Measurements from ENCODE around the gene NCAM1. TPM values are rescaled to one million over a fixed set of nuclear protein-coding genes. Genes with fewer than 3 reads are reported as not detected.

NCAM1 gene
- total and polyA plus RNA-seq, 2 donors (not counting 3 experiments of a cell fraction or from before 2014, with no cell fraction given): 0.03 TPM; not detected in 1

DNA sequence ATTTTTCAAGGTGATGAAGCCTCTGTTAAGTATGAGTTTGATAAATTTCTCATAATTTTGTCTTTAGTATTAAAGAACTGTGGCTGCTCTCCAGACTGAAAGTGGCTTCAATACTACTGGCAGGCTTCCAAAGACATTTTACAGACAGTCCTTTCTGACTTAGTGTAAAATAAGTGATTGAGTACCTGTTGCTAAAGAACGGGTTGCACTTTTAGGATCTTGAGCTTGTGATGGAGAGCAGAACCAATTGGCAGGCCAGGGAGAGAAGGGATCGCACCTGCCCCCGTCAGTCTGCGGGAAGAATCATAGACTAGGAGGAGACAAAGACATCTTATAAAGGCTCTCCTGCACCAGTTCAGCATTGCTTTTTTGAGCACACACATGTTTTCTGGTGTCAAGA, 4.4 kb downstream of the NCAM1 start:
- DNase-seq (ENCODE audit: low read depth, low spot score) (no peak), FAIRE-seq (no peak)
- H3K36me3 ChIP-seq (ENCODE audit: control insufficient read depth in 2 of 2, extremely low read depth in 1 of 2, insufficient read depth in 2 of 2, low read length in 2 of 2): no peaks in the 10 kb centered on the region
- H4K20me1 ChIP-seq (replicated peaks; ENCODE audit: control insufficient read depth, extremely low read depth, insufficient read depth, low read length): no peaks in the 10 kb centered on the region
- H2AFZ ChIP-seq (ENCODE audit: low read depth, low read length): no peak overlapping the region
- intact Hi-C loops (cut with micrococcal nuclease): loop anchor here (10.0 kb wide), 1 partner anchor 381 kb away; no protein-coding TSS in a partner anchor
- no TSS peak for BruUV-seq (replicated peaks)
- no peak for TF ChIP-seq POLR2AphosphoS5 (IDR thresholded peaks at IDR 0.05; ENCODE audit: insufficient read depth, low read depth, low read length)
- TF ChIP-seq, protein P1, sequence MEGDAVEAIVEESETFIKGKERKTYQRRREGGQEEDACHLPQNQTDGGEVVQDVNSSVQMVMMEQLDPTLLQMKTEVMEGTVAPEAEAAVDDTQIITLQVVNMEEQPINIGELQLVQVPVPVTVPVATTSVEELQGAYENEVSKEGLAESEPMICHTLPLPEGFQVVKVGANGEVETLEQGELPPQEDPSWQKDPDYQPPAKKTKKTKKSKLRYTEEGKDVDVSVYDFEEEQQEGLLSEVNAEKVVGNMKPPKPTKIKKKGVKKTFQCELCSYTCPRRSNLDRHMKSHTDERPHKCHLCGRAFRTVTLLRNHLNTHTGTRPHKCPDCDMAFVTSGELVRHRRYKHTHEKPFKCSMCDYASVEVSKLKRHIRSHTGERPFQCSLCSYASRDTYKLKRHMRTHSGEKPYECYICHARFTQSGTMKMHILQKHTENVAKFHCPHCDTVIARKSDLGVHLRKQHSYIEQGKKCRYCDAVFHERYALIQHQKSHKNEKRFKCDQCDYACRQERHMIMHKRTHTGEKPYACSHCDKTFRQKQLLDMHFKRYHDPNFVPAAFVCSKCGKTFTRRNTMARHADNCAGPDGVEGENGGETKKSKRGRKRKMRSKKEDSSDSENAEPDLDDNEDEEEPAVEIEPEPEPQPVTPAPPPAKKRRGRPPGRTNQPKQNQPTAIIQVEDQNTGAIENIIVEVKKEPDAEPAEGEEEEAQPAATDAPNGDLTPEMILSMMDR (IDR thresholded peaks at IDR 0.05; ENCODE audit: extremely low read depth in 1 of 2, insufficient read depth in 1 of 2, low read depth in 1 of 2, low read length in 2 of 2): no peak
- no peak for TF ChIP-seq JUN (IDR thresholded peaks at IDR 0.05; ENCODE audit: borderline replicate concordance, insufficient read depth, insufficient read length, low read depth)
- TF ChIP-seq GATA2 (IDR thresholded peaks at IDR 0.05; ENCODE audit: insufficient read depth, insufficient read length, low read depth, low read length): no peak
- no peak for TF ChIP-seq EZH2 (IDR thresholded peaks at IDR 0.05; ENCODE audit: borderline replicate concordance, low read depth, low read length, severe bottlenecking)
- TF ChIP-seq, protein P2, sequence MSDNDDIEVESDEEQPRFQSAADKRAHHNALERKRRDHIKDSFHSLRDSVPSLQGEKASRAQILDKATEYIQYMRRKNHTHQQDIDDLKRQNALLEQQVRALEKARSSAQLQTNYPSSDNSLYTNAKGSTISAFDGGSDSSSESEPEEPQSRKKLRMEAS (IDR thresholded peaks at IDR 0.05; ENCODE audit: insufficient read depth, insufficient read length): no peak
- no peak for TF ChIP-seq POLR2A (IDR thresholded peaks at IDR 0.05; ENCODE audit: low read depth, low read length)
- no peak for TF ChIP-seq FOS (IDR thresholded peaks at IDR 0.05; ENCODE audit: borderline replicate concordance, insufficient read depth, low read length)
- no peak for TF ChIP-seq MYC (IDR thresholded peaks at IDR 0.05; ENCODE audit: low read depth, low read length)
- ChIA-PET CTCF (no interaction called here), POLR2A (no interaction called here)
- H3K9me3 ChIP-seq (replicated peaks; ENCODE audit: control insufficient read depth, insufficient read depth, low read length): no peaks in the 10 kb centered on the region
- no peak overlapping the region for H3K4me3 ChIP-seq (replicated peaks in 1 of 3; ENCODE audit: insufficient read depth in 1 of 3, low read depth in 1 of 3, low read length in 3 of 3)
- H3K79me2 ChIP-seq (ENCODE audit: control insufficient read depth, insufficient read depth, low read length): no peaks in the 10 kb centered on the region
- dilution Hi-C loops (cut with MboI; ENCODE audit: extremely low pct_ligation_motif_present, low sequenced_read_pairs): no loop called here
- H3K9me1 ChIP-seq (replicated peaks; ENCODE audit: control insufficient read depth, extremely low read depth, insufficient read depth, low read length): no peaks in the 10 kb centered on the region
- H3K4me1 ChIP-seq (ENCODE audit: control insufficient read depth, extremely low read depth, insufficient read depth, low read length): peaks cover 13% of the 10 kb centered on the region
- peaks cover 23 to 44% of the 10 kb centered on the region in 2 experiments for H3K27me3 ChIP-seq (ENCODE audit: control insufficient read depth in 2 of 2, insufficient read depth in 2 of 2, low read length in 2 of 2)
- no peak overlapping the region for H3K4me2 ChIP-seq (ENCODE audit: insufficient read depth, low read length)
- H3K27ac ChIP-seq (ENCODE audit: insufficient read depth, low read depth, low read length): no peak overlapping the region
- no peak overlapping the region for H3K9ac ChIP-seq (replicated peaks; ENCODE audit: extremely low read depth, insufficient read depth, low read length)

Measured in endothelial cell of umbilical vein (primary cell).